Adipocyte (in vitro differentiated cells): ENCODE data around the gene FGG.
"Not testable (repeated sequence)": the region's sequence is repeated elsewhere in the genome, so short reads cannot be mapped to it uniquely, and the experiment has no call there.

Source experiments
- DNase-seq: peaks from one replicate; pipeline ENCODE4 v3.0.0-alpha.2; 2015; ENCODE audit warnings: low read depth
- H3K27me3 ChIP-seq: replicated peaks from 2 replicates; pipeline ENCODE4 v1.7.0; 2013; ENCODE audit warnings: mild to moderate bottlenecking, low read length, moderate library complexity; ENCODE audit not compliant: control insufficient read depth, insufficient read depth
- H3K36me3 ChIP-seq: 2 replicates; pipeline ENCODE4 v1.7.0; 2013; ENCODE audit warnings: low read length, mild to moderate bottlenecking, moderate library complexity; ENCODE audit not compliant: control insufficient read depth, insufficient read depth, severe bottlenecking
- H3K4me1 ChIP-seq: 2 replicates; pipeline ENCODE4 v1.7.0; 2013; ENCODE audit warnings: mild to moderate bottlenecking, low read length, moderate library complexity; ENCODE audit not compliant: control insufficient read depth, insufficient read depth
- H3K4me3 ChIP-seq: 2 replicates; pipeline ENCODE4 v1.7.0; 2013; ENCODE audit warnings: mild to moderate bottlenecking, low read length, moderate library complexity
- H3K9ac ChIP-seq: 2 replicates; pipeline ENCODE4 v1.7.0; 2013; ENCODE audit warnings: mild to moderate bottlenecking, low read length, moderate library complexity
- H3K9me3 ChIP-seq: 2 replicates; pipeline ENCODE4 v1.7.0; 2013; ENCODE audit warnings: mild to moderate bottlenecking, low read length, moderate library complexity; ENCODE audit not compliant: control insufficient read depth

Gene FGG

GRCh38 chr4:154610582-154610981, 1.9 kb downstream of the FGG start:
- Histone ChIP-seq H3K4me1 (no peaks in the 10 kb centered on the region), H3K9ac (no peak overlapping the region), H3K36me3 (no peaks in the 10 kb centered on the region), H3K4me3 (no peak overlapping the region), H3K27me3 (peaks cover 19% of the 10 kb centered on the region), H3K9me3 (no peaks in the 10 kb centered on the region)
- DNase-seq = no peak

GRCh38 chr4:154609532-154609931, 2.9 kb downstream of the FGG start:
- Histone ChIP-seq H3K4me3 (no peak overlapping the region), H3K9ac (no peak overlapping the region), H3K9me3 (no peaks in the 10 kb centered on the region), H3K27me3 (peaks cover 22% of the 10 kb centered on the region), H3K4me1 (no peaks in the 10 kb centered on the region), H3K36me3 (no peaks in the 10 kb centered on the region)
- DNase-seq = no peak

- no peak overlapping the region for H3K4me3 ChIP-seq
- no peaks in the 10 kb centered on the region for H3K9me3 ChIP-seq
- no peak overlapping the region for H3K9ac ChIP-seq
Measured at GRCh38 chr4:154608361-154609252, 3.8 kb downstream of the FGG start.

GRCh38 chr4:154606728-154607723, 5.4 kb downstream of the FGG start:
- H3K27me3 ChIP-seq = peaks cover 22% of the 10 kb centered on the region
- DNase-seq = no peak
- no peak overlapping the region for H3K4me3 ChIP-seq
- H3K36me3 ChIP-seq = no peaks in the 10 kb centered on the region
- no peaks in the 10 kb centered on the region for H3K4me1 ChIP-seq
- H3K9me3 ChIP-seq = no peaks in the 10 kb centered on the region
- no peak overlapping the region for H3K9ac ChIP-seq

More at GRCh38 chr4:154608361-154609252, 3.8 kb downstream of the FGG start:
- DNase-seq = no peak
- H3K27me3 ChIP-seq = peaks cover 22% of the 10 kb centered on the region
- no peaks in the 10 kb centered on the region for H3K36me3 ChIP-seq
- H3K4me1 ChIP-seq = no peaks in the 10 kb centered on the region

GRCh38 chr4:154604696-154605200, 7.7 kb downstream of the FGG start:
- no peaks in the 10 kb centered on the region for H3K4me1 ChIP-seq
- H3K4me3 ChIP-seq = no peak overlapping the region
- no peaks in the 10 kb centered on the region for H3K9me3 ChIP-seq

DNA sequence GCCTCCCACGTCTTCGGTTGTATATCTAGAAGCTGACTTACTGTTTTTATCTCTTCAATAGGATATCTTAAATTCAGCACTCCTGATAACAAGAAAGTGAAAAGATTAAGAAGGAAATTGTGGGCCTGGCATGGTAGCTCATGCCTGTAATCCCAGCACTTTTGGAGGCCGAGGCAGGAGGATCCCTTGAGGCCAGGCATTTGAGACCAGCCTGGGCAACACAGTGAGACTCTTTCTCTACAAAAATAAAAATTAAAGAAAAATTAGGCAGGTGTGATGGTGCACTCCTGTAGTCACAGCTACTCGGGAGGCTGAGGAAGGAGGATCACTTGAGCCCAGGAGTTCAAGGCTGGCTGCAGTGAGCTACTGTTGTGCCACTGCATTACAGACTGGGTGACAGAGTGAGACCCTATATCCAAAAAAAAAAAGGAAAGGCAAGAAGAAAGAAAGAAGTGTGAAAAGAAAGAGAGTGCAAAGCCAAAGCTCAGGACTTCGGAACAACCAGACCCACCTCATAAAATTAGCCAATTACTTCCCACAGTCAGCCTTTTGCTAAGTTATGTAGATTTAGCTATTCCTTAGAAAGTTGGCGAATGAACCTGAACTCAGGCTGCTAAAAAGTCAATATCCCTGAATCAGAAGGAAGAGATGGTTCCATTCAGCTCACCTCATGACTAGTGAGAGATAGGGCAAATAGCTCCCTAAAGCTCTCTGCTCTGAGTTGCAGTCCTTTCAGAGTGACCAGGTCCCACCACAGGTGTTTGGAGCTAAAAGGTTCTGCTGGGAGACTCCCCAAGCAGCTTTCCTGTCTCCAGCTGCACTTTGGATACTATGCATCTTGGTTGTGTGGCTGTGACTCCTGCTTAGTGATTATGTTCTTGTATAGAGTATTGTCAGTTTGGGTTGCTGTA, 9.2 kb downstream of the FGG start:
- no peak overlapping the region for H3K4me3 ChIP-seq
- H3K36me3 ChIP-seq = no peaks in the 10 kb centered on the region
- H3K9ac ChIP-seq = no peak overlapping the region
- H3K27me3 ChIP-seq = peaks cover 14% of the 10 kb centered on the region
- no peak for DNase-seq
- H3K9me3 ChIP-seq = no peaks in the 10 kb centered on the region
- no peaks in the 10 kb centered on the region for H3K4me1 ChIP-seq

More at GRCh38 chr4:154604696-154605200, 7.7 kb downstream of the FGG start:
- no peak overlapping the region for H3K9ac ChIP-seq
- no peak for DNase-seq
- H3K27me3 ChIP-seq = peaks cover 18% of the 10 kb centered on the region
- no peaks in the 10 kb centered on the region for H3K36me3 ChIP-seq

DNA sequence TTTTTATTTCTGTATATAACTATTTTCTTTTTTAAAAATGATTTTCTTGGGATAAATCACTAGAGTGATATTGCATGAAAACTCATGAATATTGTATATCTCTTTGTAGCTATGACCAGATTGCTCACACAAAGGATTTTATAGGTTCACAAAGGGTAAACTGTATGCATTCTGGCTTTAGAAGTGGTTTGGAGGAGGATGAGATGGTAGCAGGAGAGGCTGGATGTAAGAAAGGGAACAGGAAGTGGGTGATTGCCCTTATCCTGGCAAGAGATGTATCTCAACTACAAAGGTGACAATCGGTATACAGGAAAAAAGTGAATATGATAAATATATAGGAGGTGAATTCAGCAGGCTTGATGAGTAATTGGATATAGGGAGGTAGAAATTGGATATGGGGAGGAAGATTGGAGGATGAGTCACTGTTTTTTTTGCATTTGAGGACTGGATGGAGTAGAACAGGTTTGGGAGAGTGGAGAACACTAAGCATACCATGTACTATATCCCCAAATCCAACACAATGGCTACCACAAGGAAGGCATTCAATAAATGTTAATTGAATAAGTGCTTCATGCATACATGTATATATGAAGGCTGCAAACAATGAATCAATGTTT, 9.9 kb downstream of the FGG start:
- no peaks in the 10 kb centered on the region for H3K4me1 ChIP-seq
- H3K9me3 ChIP-seq = no peaks in the 10 kb centered on the region
- H3K36me3 ChIP-seq = no peaks in the 10 kb centered on the region
- H3K27me3 ChIP-seq = peaks cover 14% of the 10 kb centered on the region
- H3K4me3 ChIP-seq = no peak overlapping the region
- no peak overlapping the region for H3K9ac ChIP-seq
- no peak for DNase-seq

GRCh38 chr4:154597798-154598774, 14.4 kb downstream of the FGG start:
- no peaks in the 10 kb centered on the region for H3K4me1 ChIP-seq
- H3K36me3 ChIP-seq = no peaks in the 10 kb centered on the region
- no peak overlapping the region for H3K4me3 ChIP-seq
- no peaks in the 10 kb centered on the region for H3K9me3 ChIP-seq
- H3K9ac ChIP-seq = no peak overlapping the region
- H3K27me3 ChIP-seq = no peaks in the 10 kb centered on the region
- no peak for DNase-seq

- not testable (repeated sequence) for DNase-seq, H3K4me1 ChIP-seq, H3K27me3 ChIP-seq, H3K9me3 ChIP-seq, H3K4me3 ChIP-seq, H3K9ac ChIP-seq, H3K36me3 ChIP-seq
Measured at GRCh38 chr4:154597281-154597680, 15.2 kb downstream of the FGG start.
